Measurements from ENCODE around the gene CPB1. TPM values are rescaled to one million over a fixed set of nuclear protein-coding genes. Genes with fewer than 3 reads are reported as not detected.

The CPB1 gene
- total RNA-seq, 1 experiment from 2014 or later = not detected

GRCh38 chr3:148901987-148902791, 74.6 kb downstream of the CPB1 start:
- Histone ChIP-seq H2AFZ (ENCODE audit: low read length) (no peak overlapping the region), H3K9me2 (replicated peaks; ENCODE audit: insufficient read depth, low read length) (no peaks in the 10 kb centered on the region), H3K27me3 (ENCODE audit: low read length) (no peaks in the 10 kb centered on the region), H3K4me2 (ENCODE audit: low read depth, low read length, poor library complexity, severe bottlenecking) (no peak overlapping the region), H3K4me1 (ENCODE audit: low read length) (no peaks in the 10 kb centered on the region), H4K20me1 (ENCODE audit: insufficient read depth, low read depth, low read length) (no peaks in the 10 kb centered on the region), H3K4me3 (ENCODE audit: low read length) (no peak overlapping the region), H3K36me3 (ENCODE audit: insufficient read depth, low read length) (no peaks in the 10 kb centered on the region), H3K79me2 (ENCODE audit: low read length) (no peaks in the 10 kb centered on the region), H3K9ac (ENCODE audit: low read length) (no peak overlapping the region), H3K9me3 (ENCODE audit: low read length) (no peaks in the 10 kb centered on the region), H3K27ac (ENCODE audit: low read length) (no peak overlapping the region)
- no peak for DNase-seq

DNA sequence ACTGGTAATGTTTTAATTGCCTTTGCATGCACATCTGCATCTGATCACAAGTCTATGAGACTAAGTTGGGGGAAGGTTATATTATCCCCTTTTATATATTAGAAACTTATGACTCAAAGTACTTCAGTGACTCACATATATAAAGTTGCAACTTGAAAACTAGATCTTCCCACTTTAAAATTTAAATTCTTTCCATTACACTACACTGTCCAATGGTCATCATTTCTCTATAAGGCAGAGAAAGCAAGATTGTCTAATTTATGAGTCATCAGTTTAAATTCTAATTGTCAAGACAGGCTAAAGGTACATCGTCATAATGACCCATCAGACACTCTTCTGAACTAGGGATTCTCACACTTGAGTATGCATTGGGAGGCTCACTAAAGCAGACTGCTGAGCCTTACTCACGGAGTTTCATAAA, 75.4 kb downstream of the CPB1 start:
- no peak overlapping the region for H2AFZ ChIP-seq (ENCODE audit: low read length)
- no peak overlapping the region for H3K27ac ChIP-seq (ENCODE audit: low read length)
- no peak overlapping the region for H3K4me3 ChIP-seq (ENCODE audit: low read length)
- no peak for DNase-seq
- H3K4me2 ChIP-seq (ENCODE audit: low read depth, low read length, poor library complexity, severe bottlenecking) = no peak overlapping the region
- no peaks in the 10 kb centered on the region for H4K20me1 ChIP-seq (ENCODE audit: insufficient read depth, low read depth, low read length)
- H3K9me2 ChIP-seq (replicated peaks; ENCODE audit: insufficient read depth, low read length) = no peaks in the 10 kb centered on the region
- H3K9me3 ChIP-seq (ENCODE audit: low read length) = no peaks in the 10 kb centered on the region
- no peaks in the 10 kb centered on the region for H3K36me3 ChIP-seq (ENCODE audit: insufficient read depth, low read length)
- no peaks in the 10 kb centered on the region for H3K79me2 ChIP-seq (ENCODE audit: low read length)
- H3K27me3 ChIP-seq (ENCODE audit: low read length) = no peaks in the 10 kb centered on the region
- H3K4me1 ChIP-seq (ENCODE audit: low read length) = no peaks in the 10 kb centered on the region
- no peak overlapping the region for H3K9ac ChIP-seq (ENCODE audit: low read length)

GRCh38 chr3:148903941-148904340, 76.3 kb downstream of the CPB1 start:
- H3K27me3 ChIP-seq (ENCODE audit: low read length) = no peaks in the 10 kb centered on the region

DNA sequence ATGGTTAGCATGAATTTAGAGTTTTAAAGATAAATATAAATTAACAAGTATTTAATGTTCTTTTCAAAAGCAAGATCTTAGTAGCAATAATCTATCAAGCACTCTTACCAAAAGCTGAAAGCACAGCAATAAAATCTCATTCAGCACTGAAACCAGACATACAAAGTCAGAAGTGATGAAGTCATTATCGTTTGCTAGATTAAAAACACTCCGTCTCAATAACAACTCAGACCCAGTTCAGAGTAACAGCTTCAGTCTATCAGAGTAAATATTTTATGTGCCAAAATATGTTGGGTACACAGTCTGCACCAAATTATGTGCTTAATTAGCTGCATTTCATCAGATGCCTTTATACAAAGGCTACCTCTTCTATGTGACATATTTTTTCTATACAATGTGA, 79.1 kb downstream of the CPB1 start:
- no peaks in the 10 kb centered on the region for H3K4me1 ChIP-seq (ENCODE audit: low read length)
- H3K36me3 ChIP-seq (ENCODE audit: insufficient read depth, low read length) = no peaks in the 10 kb centered on the region
- H2AFZ ChIP-seq (ENCODE audit: low read length) = no peak overlapping the region
- no peaks in the 10 kb centered on the region for H3K9me2 ChIP-seq (replicated peaks; ENCODE audit: insufficient read depth, low read length)
- DNase-seq = no peak
- H3K9me3 ChIP-seq (ENCODE audit: low read length) = no peaks in the 10 kb centered on the region
- H3K4me2 ChIP-seq (ENCODE audit: low read depth, low read length, poor library complexity, severe bottlenecking) = no peak overlapping the region
- no peak overlapping the region for H3K4me3 ChIP-seq (ENCODE audit: low read length)
- H3K79me2 ChIP-seq (ENCODE audit: low read length) = no peaks in the 10 kb centered on the region
- H3K9ac ChIP-seq (ENCODE audit: low read length) = no peak overlapping the region
- no peaks in the 10 kb centered on the region for H3K27me3 ChIP-seq (ENCODE audit: low read length)
- H3K27ac ChIP-seq (ENCODE audit: low read length) = no peak overlapping the region
- H4K20me1 ChIP-seq (ENCODE audit: insufficient read depth, low read depth, low read length) = no peaks in the 10 kb centered on the region

More at GRCh38 chr3:148903941-148904340, 76.3 kb downstream of the CPB1 start:
- DNase-seq = no peak
- no peaks in the 10 kb centered on the region for H3K36me3 ChIP-seq (ENCODE audit: insufficient read depth, low read length)
- no peaks in the 10 kb centered on the region for H3K9me2 ChIP-seq (replicated peaks; ENCODE audit: insufficient read depth, low read length)
- no peak overlapping the region for H3K27ac ChIP-seq (ENCODE audit: low read length)
- no peak overlapping the region for H3K9ac ChIP-seq (ENCODE audit: low read length)
- no peaks in the 10 kb centered on the region for H3K79me2 ChIP-seq (ENCODE audit: low read length)
- H4K20me1 ChIP-seq (ENCODE audit: insufficient read depth, low read depth, low read length) = no peaks in the 10 kb centered on the region
- H3K4me3 ChIP-seq (ENCODE audit: low read length) = no peak overlapping the region
- no peak overlapping the region for H3K4me2 ChIP-seq (ENCODE audit: low read depth, low read length, poor library complexity, severe bottlenecking)
- H3K9me3 ChIP-seq (ENCODE audit: low read length) = no peaks in the 10 kb centered on the region
- no peaks in the 10 kb centered on the region for H3K4me1 ChIP-seq (ENCODE audit: low read length)
- H2AFZ ChIP-seq (ENCODE audit: low read length) = no peak overlapping the region

Other genes starting within 250 kb of the CPB1 start
- not detected in 2 replicates for gene AGTR1, start 129.9 kb upstream of the CPB1 start, total RNA-seq (2014; rRNA removed; shearing (Covaris generic); ENCODE audit: low replicate concordance)
- not detected in 2 replicates for gene CPA3, start 37.5 kb downstream of the CPB1 start, total RNA-seq (2014; rRNA removed; shearing (Covaris generic); ENCODE audit: low replicate concordance)
- gene GYG1, start 163.7 kb downstream of the CPB1 start, total RNA-seq (2014; rRNA removed; shearing (Covaris generic); ENCODE audit: low replicate concordance) = 8.4 and 18.9 TPM in 2 replicates